Gastrocnemius medialis (tissue), 4 donors: ENCODE measurements around the gene DCC. TPM values are rescaled to one million over a fixed set of nuclear protein-coding genes. Genes with fewer than 3 reads are reported as not detected.
"Not testable (repeated sequence)": the region's sequence is repeated elsewhere in the genome, so short reads cannot be mapped to it uniquely, and the experiment has no call there.

Experiments used
- ATAC-seq, 2 donors: fragments of 150-250 bp; one replicate each; pipeline ENCODE4 v1.9.1; 2016
- DNase-seq, 2 donors: peaks; one replicate each; pipeline ENCODE4 v3.0.0-alpha.2; 2019
- H3K27ac ChIP-seq, 4 donors: fragments of 200-600 bp; sonication (generic); 1 replicate in 1 of 4; 2 replicates in 3 of 4; pipeline ENCODE4 v1.5.1; 2016 to 2018; ENCODE audit warnings: mild to moderate bottlenecking in 2 of 4, moderate library complexity in 1 of 4
- H3K27me3 ChIP-seq, 3 donors: fragments of 200-600 bp; sonication (generic) in 2 of 3; 1 replicate in 1 of 3; 2 replicates in 2 of 3; pipeline versions ENCODE4 v1.5.1 to v1.6.0; 2016 to 2019; ENCODE audit warnings: mild to moderate bottlenecking in 1 of 3, moderate library complexity in 1 of 3
- H3K36me3 ChIP-seq, 2 donors: fragments of 200-600 bp; sonication (generic) in 1 of 2; one replicate each; pipeline ENCODE4 v1.5.1; 2017 to 2018
- H3K4me1 ChIP-seq, 2 donors: fragments of 200-600 bp; sonication (generic) in 1 of 2; one replicate each; pipeline ENCODE4 v1.5.1; 2016 to 2017; ENCODE audit warnings: mild to moderate bottlenecking in 2 of 2
- H3K4me3 ChIP-seq, 4 donors: fragments of 200-600 bp; sonication (generic) in 3 of 4; 1 replicate in 1 of 4; 2 replicates in 3 of 4; pipeline ENCODE4 v1.5.1; 2016 to 2019; ENCODE audit warnings: mild to moderate bottlenecking in 2 of 4
- H3K9me3 ChIP-seq, 3 donors: fragments of 200-600 bp; sonication (generic) in 2 of 3; 1 replicate in 1 of 3; 2 replicates in 2 of 3; pipeline ENCODE4 v1.5.1; 2016 to 2019
- CTCF ChIP-seq, 5 experiments: fragments of 450-650 bp in 3 of 5; fragments of 200-600 bp in 2 of 5; sonication (generic) in 2 of 5; IDR thresholded peaks in 4 of 5; conservative IDR thresholded peaks in 1 of 5; 1 replicate in 4 of 5; 2 replicates in 1 of 5; pipeline ENCODE4 v1.5.1; 2016 to 2019; ENCODE audit warnings: antibody characterized with exemption in 5 of 5, mild to moderate bottlenecking in 3 of 5, moderate library complexity in 3 of 5
- POLR2A ChIP-seq, 2 donors: fragments of 450-650 bp; IDR thresholded peaks; one replicate each; pipeline ENCODE4 v1.6.1; 2017; ENCODE audit warnings: antibody characterized with exemption in 2 of 2, mild to moderate bottlenecking in 2 of 2, moderate library complexity in 2 of 2
- in situ Hi-C, 4 donors: fragments of 200-750 bp; cut with MboI; loops; one replicate each; pipeline versions ENCODE4 v1.15.0 to v1.8.0; 2017; ENCODE audit warnings: low sequenced_read_pairs in 4 of 4
- intact Hi-C: fragments of 100-400 bp; cut with DNase I; formaldehyde crosslinking; loops from one replicate; pipeline ENCODE4 v1.15.1; 2023; ENCODE audit warnings: low total_unique reads
- total RNA-seq, 4 donors: library from RNA; depleted of rRNA; stranded (reverse); fragments of >200 nt; gene quantifications; one replicate each; pipeline versions ENCODE4 v1.1.0 to v1.2.3, GENCODE V29; 2016

Gene DCC
- total RNA-seq, 4 donors from 2014 or later: not detected

- TF ChIP-seq CTCF (IDR thresholded peaks at IDR 0.05 in 4 of 5, conservative IDR thresholded peaks at IDR 0.05 in 1 of 5) (no peak), POLR2A (IDR thresholded peaks at IDR 0.05) (no peak)
- no peaks in the 10 kb centered on the region for H3K9me3 ChIP-seq
- no peaks in the 10 kb centered on the region for H3K4me1 ChIP-seq
- no peak overlapping the region for H3K4me3 ChIP-seq
- intact Hi-C loops: no loop called here
- no peak overlapping the region for H3K27ac ChIP-seq
- H3K27me3 ChIP-seq: no peaks in the 10 kb centered on the region
- DNase-seq (no peak), ATAC-seq (no peak)
- in situ Hi-C loops: no loop called here
- H3K36me3 ChIP-seq: no peaks in the 10 kb centered on the region
Measured at GRCh38 chr18:52349498-52349897, 9.5 kb downstream of the DCC start.

- in situ Hi-C loops (no loop called here), intact Hi-C loops (no loop called here)
- Histone ChIP-seq H3K36me3 (no peaks in the 10 kb centered on the region), H3K9me3 (no peaks in the 10 kb centered on the region), H3K4me3 (no peak overlapping the region), H3K27me3 (no peaks in the 10 kb centered on the region), H3K4me1 (no peaks in the 10 kb centered on the region), H3K27ac (no peak overlapping the region)
- ATAC-seq (no peak), DNase-seq (no peak)
- TF ChIP-seq POLR2A (IDR thresholded peaks at IDR 0.05) (no peak), CTCF (IDR thresholded peaks at IDR 0.05 in 4 of 5, conservative IDR thresholded peaks at IDR 0.05 in 1 of 5) (no peak)
Measured at GRCh38 chr18:52352920-52353319, 12.9 kb downstream of the DCC start.

DNA sequence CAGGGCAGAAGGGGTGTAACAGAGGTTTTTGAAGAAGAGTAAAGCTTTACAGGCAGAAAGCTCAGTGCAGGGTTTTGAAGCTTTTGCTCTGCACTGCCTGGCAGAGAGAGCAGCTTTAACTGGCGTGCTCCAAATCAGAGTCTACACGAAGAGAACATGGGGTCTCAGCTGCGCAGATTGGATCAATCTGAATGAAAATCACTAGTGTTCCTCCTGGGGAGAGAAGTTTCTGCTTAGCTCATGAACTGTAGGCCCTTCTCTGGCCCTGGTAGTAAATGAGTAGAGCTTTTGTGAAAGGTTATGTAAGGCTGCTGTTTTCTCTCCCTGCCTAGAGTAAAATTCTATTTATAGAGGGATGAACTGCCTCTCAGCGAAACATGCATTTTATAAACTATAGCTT lies 13.6 kb downstream of the DCC start:
- Histone ChIP-seq H3K36me3 (no peaks in the 10 kb centered on the region), H3K27me3 (no peaks in the 10 kb centered on the region), H3K27ac (no peak overlapping the region), H3K4me3 (no peak overlapping the region), H3K9me3 (no peaks in the 10 kb centered on the region), H3K4me1 (no peaks in the 10 kb centered on the region)
- ATAC-seq: no peak
- no peak for DNase-seq
- TF ChIP-seq CTCF (IDR thresholded peaks at IDR 0.05 in 4 of 5, conservative IDR thresholded peaks at IDR 0.05 in 1 of 5) (no peak), POLR2A (IDR thresholded peaks at IDR 0.05) (no peak)
- intact Hi-C loops (no loop called here), in situ Hi-C loops (no loop called here)

DNA sequence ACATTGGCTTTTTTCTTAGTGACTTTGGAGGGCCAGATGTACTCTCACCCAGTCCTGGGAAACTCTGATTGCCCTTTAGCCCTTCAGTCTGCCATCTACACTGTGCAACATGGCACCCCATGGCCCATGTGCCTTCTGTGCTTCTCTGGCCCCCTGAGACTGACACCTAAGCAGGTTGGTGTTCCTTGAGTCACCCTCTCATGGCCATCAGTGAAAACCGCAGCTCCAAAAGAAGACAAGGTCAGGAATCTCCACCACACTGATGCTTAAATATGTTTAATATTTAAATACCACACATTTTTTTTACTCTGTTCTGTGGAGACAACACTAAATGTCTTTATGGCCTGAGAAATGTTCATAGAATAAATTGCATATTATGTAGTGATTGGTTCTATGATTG lies 23.9 kb downstream of the DCC start:
- no peak for TF ChIP-seq CTCF (IDR thresholded peaks at IDR 0.05 in 4 of 5, conservative IDR thresholded peaks at IDR 0.05 in 1 of 5)
- no peak for TF ChIP-seq POLR2A (IDR thresholded peaks at IDR 0.05)
- H3K27ac ChIP-seq: no peak overlapping the region
- intact Hi-C loops (no loop called here), in situ Hi-C loops (no loop called here)
- no peaks in the 10 kb centered on the region for H3K36me3 ChIP-seq
- H3K27me3 ChIP-seq: no peaks in the 10 kb centered on the region
- ATAC-seq (no peak), DNase-seq (no peak)
- no peaks in the 10 kb centered on the region for H3K9me3 ChIP-seq
- H3K4me1 ChIP-seq: no peaks in the 10 kb centered on the region
- no peak overlapping the region for H3K4me3 ChIP-seq

DNA sequence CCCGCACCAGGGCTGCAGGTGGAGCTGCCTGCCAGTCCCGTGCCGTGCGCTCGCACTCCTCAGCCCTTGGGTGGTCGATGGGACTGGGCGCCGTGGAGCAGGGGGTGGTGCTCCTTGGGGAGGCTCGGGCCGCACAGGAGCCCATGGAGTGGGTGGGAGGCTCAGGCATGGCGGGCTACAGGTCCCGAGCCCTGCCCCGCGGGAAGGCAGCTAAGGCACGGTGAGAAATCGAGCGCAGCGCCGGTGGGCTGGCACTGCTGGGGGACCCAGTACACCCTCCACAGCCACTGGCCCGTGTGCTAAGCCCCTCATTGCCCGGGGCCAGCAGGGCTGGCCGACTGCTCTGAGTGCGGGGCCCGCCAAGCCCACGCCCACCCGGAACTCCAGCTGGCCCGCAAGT lies 26.9 kb downstream of the DCC start:
- intact Hi-C loops, H3K9me3 ChIP-seq, H3K36me3 ChIP-seq, H3K4me1 ChIP-seq, DNase-seq, H3K4me3 ChIP-seq, in situ Hi-C loops, H3K27me3 ChIP-seq, H3K27ac ChIP-seq, ATAC-seq: not testable (repeated sequence)
